Uterus (tissue), 4 donors: Measurements from ENCODE around the gene FERMT3. TPM values are rescaled to one million over a fixed set of nuclear protein-coding genes. Genes with fewer than 3 reads are reported as not detected.

Source experiments
- DNase-seq, 2 donors: peaks; one replicate each; pipeline ENCODE4 v3.0.0-alpha.2; 2019 to 2020
- H3K27ac ChIP-seq, 2 donors: fragments of 200-600 bp; sonication (generic); 1 replicate in 1 of 2; 2 replicates in 1 of 2; pipeline ENCODE4 v1.5.1; 2016 to 2018
- H3K27me3 ChIP-seq, 2 donors: fragments of 200-600 bp; sonication (generic); one replicate each; pipeline ENCODE4 v1.5.1; 2018 to 2019; ENCODE audit warnings: control low read depth in 1 of 2
- H3K36me3 ChIP-seq, 2 donors: fragments of 200-600 bp; sonication (generic); one replicate each; pipeline ENCODE4 v1.5.1; 2019; ENCODE audit warnings: control low read depth in 1 of 2
- H3K4me1 ChIP-seq, 2 donors: fragments of 200-600 bp; sonication (generic); one replicate each; pipeline ENCODE4 v1.5.1; 2018 to 2019; ENCODE audit warnings: control low read depth in 1 of 2
- H3K4me3 ChIP-seq, 2 donors: fragments of 200-600 bp; sonication (generic); 1 replicate in 1 of 2; 2 replicates in 1 of 2; pipeline ENCODE4 v1.5.1; 2018 to 2019; ENCODE audit warnings: mild to moderate bottlenecking in 1 of 2
- H3K9me3 ChIP-seq, 2 donors: fragments of 200-600 bp; sonication (generic); one replicate each; pipeline ENCODE4 v1.5.1; 2019; ENCODE audit warnings: control low read depth in 1 of 2
- CTCF ChIP-seq, 4 experiments: fragments of 200-600 bp in 2 of 4; fragments of 450-650 bp in 2 of 4; sonication (generic) in 2 of 4; IDR thresholded peaks; one replicate each; pipeline ENCODE4 v1.5.1; 2016 to 2019; ENCODE audit warnings: antibody characterized with exemption in 4 of 4, mild to moderate bottlenecking in 2 of 4, moderate library complexity in 1 of 4
- POLR2A ChIP-seq, 2 donors: fragments of 450-650 bp; IDR thresholded peaks; one replicate each; pipeline ENCODE4 v1.6.1; 2016; ENCODE audit warnings: antibody characterized with exemption in 2 of 2, mild to moderate bottlenecking in 1 of 2, moderate library complexity in 1 of 2
- intact Hi-C: fragments of 100-400 bp; cut with DNase I; formaldehyde crosslinking; loops from one replicate; pipeline ENCODE4 v1.15.1; 2023; ENCODE audit warnings: low total_unique reads
- total RNA-seq, 4 donors: library from RNA; depleted of rRNA in 3 of 4; stranded (reverse); fragments of >200 nt in 3 of 4; gene quantifications; one replicate each; pipeline versions ENCODE4 v1.1.0 to v1.2.4, GENCODE V29; 2014 to 2023
- donor health status: DM: yes; HTN: yes; CAD: no.

The FERMT3 gene
- total RNA-seq, 4 donors from 2014 or later: 3.1 to 50.3 (median 9.3) TPM

GRCh38 chr11:64220271-64220670 lies 13.8 kb downstream of the FERMT3 start:
- TF ChIP-seq CTCF (IDR thresholded peaks at IDR 0.05) (no peak), POLR2A (IDR thresholded peaks at IDR 0.05) (no peak)
- intact Hi-C loops: no loop called here
- Histone ChIP-seq H3K27ac (no peak overlapping the region), H3K36me3 (no peaks in the 10 kb centered on the region), H3K4me1 (peaks cover 0 to 4% of the 10 kb centered on the region in 2 donors), H3K4me3 (no peak overlapping the region), H3K9me3 (no peaks in the 10 kb centered on the region), H3K27me3 (no peaks in the 10 kb centered on the region)
- DNase-seq: no peak

GRCh38 chr11:64220798-64221197 lies 14.3 kb downstream of the FERMT3 start:
- H3K36me3 ChIP-seq: no peaks in the 10 kb centered on the region
- intact Hi-C loops: no loop called here
- DNase-seq: peak in 1 of 2 donors; percentile 20
- no peak for TF ChIP-seq CTCF (IDR thresholded peaks at IDR 0.05)
- H3K9me3 ChIP-seq: no peaks in the 10 kb centered on the region
- H3K27ac ChIP-seq: no peak overlapping the region
- peaks cover 0 to 9% of the 10 kb centered on the region in 2 donors for H3K4me1 ChIP-seq
- no peak overlapping the region for H3K4me3 ChIP-seq
- H3K27me3 ChIP-seq: no peaks in the 10 kb centered on the region

- H3K36me3 ChIP-seq: no peaks in the 10 kb centered on the region
- TF ChIP-seq POLR2A (IDR thresholded peaks at IDR 0.05): no peak
- TF ChIP-seq CTCF (IDR thresholded peaks at IDR 0.05): no peak
Measured at GRCh38 chr11:64222651-64223000, 16.1 kb downstream of the FERMT3 start.

GRCh38 chr11:64223001-64223651 lies 16.6 kb downstream of the FERMT3 start:
- DNase-seq: peak in 1 of 2 donors; percentile 20
- intact Hi-C loops: no loop called here
- Histone ChIP-seq H3K4me1 (peaks cover 0 to 19% of the 10 kb centered on the region in 2 donors), H3K9me3 (no peaks in the 10 kb centered on the region), H3K4me3 (no peak overlapping the region), H3K27me3 (no peaks in the 10 kb centered on the region), H3K36me3 (no peaks in the 10 kb centered on the region), H3K27ac (no peak overlapping the region)
- TF ChIP-seq POLR2A (IDR thresholded peaks at IDR 0.05): no peak
- TF ChIP-seq CTCF (IDR thresholded peaks at IDR 0.05): no peak

More at GRCh38 chr11:64222651-64223000, 16.1 kb downstream of the FERMT3 start:
- intact Hi-C loops: no loop called here
- Histone ChIP-seq H3K27ac (no peak overlapping the region), H3K9me3 (no peaks in the 10 kb centered on the region), H3K27me3 (no peaks in the 10 kb centered on the region), H3K4me3 (no peak overlapping the region), H3K4me1 (peaks cover 0 to 19% of the 10 kb centered on the region in 2 donors)
- no peak for DNase-seq

- no peaks in the 10 kb centered on the region for H3K36me3 ChIP-seq
- intact Hi-C loops: no loop called here
- H3K4me1 ChIP-seq: peaks cover 0 to 19% of the 10 kb centered on the region in 2 donors
- no peak overlapping the region for H3K27ac ChIP-seq
- TF ChIP-seq POLR2A (IDR thresholded peaks at IDR 0.05) (no peak), CTCF (IDR thresholded peaks at IDR 0.05) (no peak)
- no peak overlapping the region for H3K4me3 ChIP-seq
- peak in 1 of 2 donors; percentile 19 for DNase-seq
- H3K27me3 ChIP-seq: no peaks in the 10 kb centered on the region
- no peaks in the 10 kb centered on the region for H3K9me3 ChIP-seq
Measured at GRCh38 chr11:64224151-64224890, 17.8 kb downstream of the FERMT3 start.
